AG04449 (cell line): ENCODE measurements around the gene PDE4D.

Experiments
- CTCF ChIA-PET: fragments of 350-600 bp; formaldehyde crosslinking; extraction: SDS; loops from one replicate; lab custom pipeline; 2021; ENCODE audit warnings: antibody characterized with exemption; lab: Yijun Ruan, JAX
- POLR2A ChIA-PET: fragments of 400-600, 350-600 bp; formaldehyde crosslinking; extraction: SDS; loops from one replicate; lab custom pipeline; 2020; ENCODE audit warnings: antibody characterized with exemption, inconsistent platforms; lab: Yijun Ruan, JAX
- DNase-seq: peaks from one replicate; pipeline ENCODE4 v3.0.0-alpha.2; 2010; ENCODE audit warnings: low read depth, low spot score
- H3K4me3 ChIP-seq: 2 replicates; pipeline ENCODE4 v1.5.1; 2011; ENCODE audit warnings: low read depth, mild to moderate bottlenecking, control low read depth, low read length
- CTCF ChIP-seq: IDR thresholded peaks from one replicate; pipeline ENCODE4 v1.5.1; 2011; ENCODE audit warnings: mild to moderate bottlenecking, moderate library complexity, low read length, control low read depth, inconsistent platforms; ENCODE audit not compliant: insufficient read depth; ENCODE audit errors: missing control alignments

The PDE4D gene

DNA sequence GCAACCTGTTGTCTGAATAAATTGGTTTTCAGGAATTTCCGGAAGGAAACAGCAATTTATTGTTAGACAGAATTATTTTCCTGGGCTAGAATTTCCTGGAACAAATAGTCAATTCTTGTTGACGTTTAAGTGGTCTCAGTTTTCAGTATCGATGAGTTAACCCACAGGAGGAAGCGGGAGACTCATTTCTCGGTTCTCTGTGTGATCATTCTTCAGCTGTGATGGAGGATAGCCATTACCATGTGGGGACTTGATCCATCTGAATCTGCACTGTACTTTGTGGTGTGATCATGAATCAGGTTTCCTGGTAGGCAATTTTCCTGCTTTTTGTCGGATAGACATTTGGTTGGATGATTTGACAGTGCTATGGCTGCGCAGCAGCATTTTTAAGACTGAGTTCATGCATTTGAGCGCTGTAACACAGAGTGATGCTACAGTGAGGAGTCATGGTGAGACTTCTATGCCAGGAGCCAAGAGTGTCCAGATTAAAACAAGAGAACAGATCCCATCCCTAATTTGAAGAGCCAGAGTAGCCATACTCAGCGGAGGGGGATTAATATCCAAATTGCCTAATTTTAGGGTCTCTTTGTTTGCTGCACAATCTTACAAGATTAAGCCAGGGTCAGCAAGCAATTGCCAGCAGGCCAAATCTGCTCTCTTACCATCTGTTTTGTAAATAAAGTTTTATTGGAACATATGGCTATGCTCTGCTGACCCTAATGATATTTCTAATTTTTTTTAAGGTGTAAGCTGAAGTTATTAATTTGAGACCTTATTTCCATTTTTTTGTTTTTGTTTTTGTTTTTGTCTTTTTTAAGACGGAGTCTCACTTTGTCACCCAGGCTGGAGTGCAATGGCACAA, 954.7 kb downstream of the PDE4D start:
- CTCF ChIA-PET: no interaction called here
- no peak for TF ChIP-seq CTCF
- DNase-seq: no peak
- H3K4me3 ChIP-seq: no peak overlapping the region
- POLR2A ChIA-PET: no interaction called here

DNA sequence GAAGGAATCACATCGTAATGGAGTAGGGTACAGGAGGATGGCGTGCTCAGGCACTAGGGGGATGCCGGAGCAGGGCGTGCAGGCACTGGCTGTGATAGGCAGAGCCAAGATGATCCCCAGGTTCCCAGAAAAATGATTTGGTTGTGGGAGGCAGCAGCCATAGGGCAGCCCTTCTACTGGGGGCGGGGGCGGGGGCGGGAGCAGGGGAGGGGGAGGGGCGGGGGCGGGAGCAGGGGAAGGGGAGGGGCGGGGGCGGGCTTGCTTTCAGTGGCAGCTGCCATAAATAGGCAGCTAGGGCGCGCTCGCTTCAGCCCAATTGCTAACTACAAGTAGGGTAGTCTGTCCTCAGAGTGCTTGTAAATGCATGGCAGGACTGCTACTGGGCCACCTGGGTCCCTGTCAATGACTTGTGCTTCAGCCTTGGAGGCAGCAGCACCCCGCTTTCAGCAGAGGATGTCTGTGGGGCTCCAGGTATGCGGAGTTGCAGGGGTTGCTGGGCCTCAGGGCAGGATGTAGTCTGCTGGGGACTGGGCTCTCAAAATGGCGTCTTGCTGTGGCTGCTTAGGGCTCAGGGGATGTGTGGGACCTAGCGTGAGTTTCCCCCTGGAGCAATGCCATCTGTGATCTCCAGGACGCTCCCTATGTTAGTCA, 956.4 kb downstream of the PDE4D start:
- H3K4me3 ChIP-seq: no peak overlapping the region
- DNase-seq: no peak
- ChIA-PET POLR2A (no interaction called here), CTCF (no interaction called here)
- no peak for TF ChIP-seq CTCF

DNA sequence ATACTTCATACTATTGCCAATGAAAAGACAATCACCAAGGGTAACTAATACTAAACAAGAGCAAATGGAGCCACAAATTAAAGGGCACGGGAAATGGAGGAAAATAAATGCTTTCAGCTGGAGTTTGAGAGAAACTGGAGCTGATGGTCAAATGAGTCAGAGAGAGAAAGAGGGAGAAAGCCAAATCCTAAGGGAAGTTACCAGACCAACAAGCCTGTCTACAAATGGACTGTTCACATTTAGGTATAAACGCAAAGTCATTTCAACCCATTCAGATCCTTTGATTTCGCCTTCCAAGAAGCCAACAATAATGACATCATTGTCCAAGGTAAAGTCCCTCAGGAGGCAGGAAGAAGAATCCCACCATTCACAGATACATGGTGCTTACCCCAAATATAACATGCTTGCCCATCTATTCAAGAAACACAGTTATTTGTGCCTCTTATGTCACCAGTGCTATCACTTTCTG, 958.9 kb downstream of the PDE4D start:
- DNase-seq: no peak
- TF ChIP-seq CTCF: no peak
- ChIA-PET CTCF (interaction anchor here (1.1 to 1.3 kb wide), 2 partner anchors 43 to 48 kb away, joined by 3 to 5 read pairs; no protein-coding TSS in a partner anchor), POLR2A (no interaction called here)
- H3K4me3 ChIP-seq: no peak overlapping the region

DNA sequence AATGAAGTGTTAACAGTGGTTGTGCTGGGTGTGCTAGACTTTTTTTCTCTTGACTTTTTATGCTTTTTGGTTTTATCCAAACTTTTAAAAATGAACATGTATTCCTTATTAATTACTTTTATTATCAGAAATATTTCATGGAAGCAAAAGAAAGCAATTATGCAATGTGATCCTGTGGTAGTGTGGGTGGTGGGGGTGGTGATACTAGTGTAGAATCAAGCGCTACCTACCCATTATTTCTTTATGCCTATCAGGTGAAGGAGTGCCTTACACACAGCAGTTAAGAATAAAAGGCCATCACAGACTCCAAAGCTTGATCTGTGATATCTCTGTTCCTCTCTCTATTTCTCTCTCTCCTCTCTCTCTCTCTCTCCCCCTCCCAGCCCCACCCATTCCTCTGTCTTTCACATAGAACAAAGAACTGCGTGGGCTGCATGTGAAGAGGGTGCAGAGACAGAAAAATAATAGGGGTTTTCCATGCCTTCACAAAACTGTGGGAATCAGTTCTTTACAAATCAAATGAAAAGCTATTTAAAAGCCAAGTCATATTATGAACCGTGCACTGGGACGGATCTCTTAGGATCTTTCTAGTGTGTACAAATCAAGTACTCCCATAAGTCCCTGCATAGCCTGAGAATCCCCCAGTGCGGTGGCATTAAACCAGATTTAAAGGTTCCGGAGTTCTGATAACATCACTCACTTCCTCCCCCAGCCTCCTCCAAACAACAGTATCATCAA, 959.5 kb downstream of the PDE4D start:
- ChIA-PET POLR2A (no interaction called here), CTCF (interaction anchor here (1.1 to 1.3 kb wide), 2 partner anchors 42 to 48 kb away, joined by 3 to 5 read pairs; no protein-coding TSS in a partner anchor)
- no peak for DNase-seq
- H3K4me3 ChIP-seq: no peak overlapping the region
- TF ChIP-seq CTCF: no peak

GRCh38 chr5:58932057-58932612, 961.4 kb downstream of the PDE4D start:
- no peak for TF ChIP-seq CTCF
- H3K4me3 ChIP-seq: no peak overlapping the region
- CTCF ChIA-PET: no interaction called here
- POLR2A ChIA-PET: no interaction called here
- DNase-seq: no peak
